IMR-90 (cell line): ENCODE data around the gene CD276. TPM values are rescaled to one million over a fixed set of nuclear protein-coding genes. Genes with fewer than 3 reads are reported as not detected.

Experiments
- ATAC-seq: fragments of 200-7000 bp; cut with Tn5 transposase; 2 replicates; pipeline ENCODE4 v1.9.1; 2020; ENCODE audit warnings: low read depth, mild to moderate bottlenecking, moderate library complexity
- BruUV-seq: library from RNA; stranded (reverse); fragments of 400-500 nt; replicated peaks from 2 replicates; lab custom pipeline; 2021; lab: Mats Ljungman, UMichigan
- CTCF ChIA-PET: fragments of 300-600 bp; formaldehyde crosslinking; extraction: SDS; loops from one replicate; lab custom pipeline; 2021; ENCODE audit warnings: antibody characterized with exemption; lab: Yijun Ruan, JAX
- POLR2A ChIA-PET: fragments of 300-600 bp; sonication (Branson Sonifier 250); formaldehyde crosslinking; loops from one replicate; lab custom pipeline; 2022; ENCODE audit warnings: antibody characterized with exemption; ENCODE audit not compliant: unreplicated experiment; lab: Charles Lee
- DNase-seq: peaks from one replicate; pipeline ENCODE4 v3.0.0; 2013
- H2AFZ ChIP-seq: replicated peaks from 2 replicates; pipeline ENCODE3; 2013; ENCODE audit warnings: low read length, mild to moderate bottlenecking; ENCODE audit not compliant: poor library complexity
- H2AK5ac ChIP-seq: 2 replicates; pipeline ENCODE4 v1.6.1; 2013; ENCODE audit warnings: low read depth, low read length, inconsistent platforms
- H2AK9ac ChIP-seq: replicated peaks from 2 replicates; pipeline ENCODE3; 2013; ENCODE audit warnings: mild to moderate bottlenecking, low read depth, low read length, moderate library complexity; ENCODE audit not compliant: poor library complexity
- H2BK120ac ChIP-seq: 2 replicates; pipeline ENCODE4 v1.6.1; 2013; ENCODE audit warnings: low read depth, low read length, inconsistent platforms
- H2BK15ac ChIP-seq: 3 replicates; pipeline ENCODE4 v1.6.1; 2013; ENCODE audit warnings: low read depth, low read length, inconsistent platforms
- H2BK20ac ChIP-seq: 2 replicates; pipeline ENCODE4 v1.6.1; 2013; ENCODE audit warnings: low read depth, mild to moderate bottlenecking, inconsistent platforms, low read length, moderate library complexity
- H2BK5ac ChIP-seq: 2 replicates; pipeline ENCODE4 v1.6.1; 2013; ENCODE audit warnings: mild to moderate bottlenecking, low read depth, low read length, inconsistent platforms; ENCODE audit not compliant: poor library complexity, severe bottlenecking
- H3K14ac ChIP-seq: replicated peaks from 2 replicates; pipeline ENCODE4 v1.6.1; 2013; ENCODE audit warnings: low read depth, low read length, inconsistent platforms
- H3K18ac ChIP-seq: 2 replicates; pipeline ENCODE4 v1.6.1; 2013; ENCODE audit warnings: low read depth, low read length, control low read depth
- H3K23ac ChIP-seq: 2 replicates; pipeline ENCODE4 v1.6.1; 2013; ENCODE audit warnings: low read depth, low read length, inconsistent platforms
- H3K27ac ChIP-seq: 2 replicates; pipeline ENCODE4 v1.5.1; 2013; ENCODE audit warnings: mild to moderate bottlenecking, control low read depth, low read length; ENCODE audit not compliant: insufficient read depth
- H3K27me3 ChIP-seq: 2 replicates; pipeline ENCODE4 v1.6.1; 2013; ENCODE audit warnings: low read length; ENCODE audit not compliant: control insufficient read depth, insufficient read depth
- H3K36me3 ChIP-seq: 2 replicates; pipeline ENCODE4 v1.6.1; 2013; ENCODE audit warnings: low read length, mixed read lengths; ENCODE audit not compliant: control insufficient read depth, insufficient read depth
- H3K4ac ChIP-seq: 2 replicates; pipeline ENCODE4 v1.6.1; 2013; ENCODE audit warnings: low read depth, low read length, inconsistent platforms
- H3K4me1 ChIP-seq: 2 replicates; pipeline ENCODE4 v1.6.1; 2013; ENCODE audit warnings: low read length, mixed read lengths; ENCODE audit not compliant: control insufficient read depth, insufficient read depth
- H3K4me2 ChIP-seq: 2 replicates; pipeline ENCODE4 v1.6.1; 2013; ENCODE audit warnings: low read depth, mild to moderate bottlenecking, control low read depth, low read length, moderate library complexity
- H3K4me3 ChIP-seq: 2 replicates; pipeline ENCODE4 v1.5.1; 2013; ENCODE audit warnings: low read depth, mild to moderate bottlenecking, control low read depth, low read length, moderate library complexity; ENCODE audit not compliant: insufficient read depth
- H3K56ac ChIP-seq: 2 replicates; pipeline ENCODE4 v1.6.1; 2013; ENCODE audit warnings: low read length, inconsistent platforms; ENCODE audit not compliant: insufficient read depth; ENCODE audit errors: extremely low read depth
- H3K79me1 ChIP-seq, 2 experiments: 2 replicates each; pipeline ENCODE4 v1.6.1; 2013; ENCODE audit warnings: low read length in 2 of 2, inconsistent platforms in 1 of 2, low read depth in 1 of 2
- H3K9ac ChIP-seq: 2 replicates; pipeline ENCODE4 v1.6.1; 2013; ENCODE audit warnings: low read depth, low read length, control low read depth
- H3K9me1 ChIP-seq: 2 replicates; pipeline ENCODE4 v1.6.1; 2013; ENCODE audit warnings: low read length, inconsistent platforms; ENCODE audit not compliant: insufficient read depth
- H3K9me3 ChIP-seq: 2 replicates; pipeline ENCODE4 v1.6.1; 2013; ENCODE audit warnings: low read length; ENCODE audit not compliant: control insufficient read depth, insufficient read depth
- H4K20me1 ChIP-seq: 2 replicates; pipeline ENCODE4 v1.6.1; 2013; ENCODE audit warnings: low read length, inconsistent platforms; ENCODE audit not compliant: insufficient read depth
- H4K5ac ChIP-seq: 2 replicates; pipeline ENCODE4 v1.6.1; 2013; ENCODE audit warnings: mild to moderate bottlenecking, low read depth, low read length, control low read depth
- H4K8ac ChIP-seq, 2 experiments: 2 replicates each; pipeline ENCODE4 v1.6.1; 2013; ENCODE audit warnings: low read depth in 2 of 2, low read length in 2 of 2, control low read depth in 1 of 2, inconsistent platforms in 1 of 2
- H4K91ac ChIP-seq: 2 replicates; pipeline ENCODE4 v1.6.1; 2013; ENCODE audit warnings: low read depth, low read length, inconsistent platforms; ENCODE audit not compliant: insufficient read depth
- BHLHE40 ChIP-seq: fragments of 150-350 bp; IDR thresholded peaks from 2 replicates; pipeline ENCODE4 v1.6.1; 2016; ENCODE audit warnings: mild to moderate bottlenecking, low read depth, low read length
- CEBPB ChIP-seq: IDR thresholded peaks from 2 replicates; pipeline ENCODE4 v1.6.1; 2012; ENCODE audit warnings: low read depth, low read length, improper control_type of control experiment
- CHD1 ChIP-seq: IDR thresholded peaks from 2 replicates; pipeline ENCODE4 v1.6.1; 2012; ENCODE audit warnings: low read depth, low read length, improper control_type of control experiment
- FOS ChIP-seq: fragments of 150-350 bp; IDR thresholded peaks from 2 replicates; pipeline ENCODE4 v1.6.1; 2016; ENCODE audit warnings: low read depth, low read length
- MAFK ChIP-seq: IDR thresholded peaks from 2 replicates; pipeline ENCODE4 v1.6.1; 2012; ENCODE audit warnings: low read depth, low read length, improper control_type of control experiment
- MAZ ChIP-seq: IDR thresholded peaks from 2 replicates; pipeline ENCODE4 v1.6.1; 2012; ENCODE audit warnings: low read depth, mild to moderate bottlenecking, low read length, improper control_type of control experiment, moderate library complexity, borderline replicate concordance
- MXI1 ChIP-seq: IDR thresholded peaks from 2 replicates; pipeline ENCODE4 v1.6.1; 2012; ENCODE audit warnings: low read depth, mild to moderate bottlenecking, low read length, moderate library complexity, borderline replicate concordance
- NFE2L2 ChIP-seq: fragments of 150-350 bp; IDR thresholded peaks from 2 replicates; pipeline ENCODE4 v1.6.1; 2016; ENCODE audit warnings: low read depth, mild to moderate bottlenecking, low read length
- POLR2A ChIP-seq: IDR thresholded peaks from 2 replicates; pipeline ENCODE4 v1.6.1; 2012; ENCODE audit warnings: mild to moderate bottlenecking, low read depth, low read length
- RAD21 ChIP-seq: IDR thresholded peaks from 2 replicates; pipeline ENCODE4 v1.6.1; 2012; ENCODE audit warnings: low read length, improper control_type of control experiment
- RCOR1 ChIP-seq: IDR thresholded peaks from 2 replicates; pipeline ENCODE4 v1.6.1; 2012; ENCODE audit warnings: mild to moderate bottlenecking, low read length, improper control_type of control experiment; ENCODE audit not compliant: insufficient replicate concordance
- RFX5 ChIP-seq: IDR thresholded peaks from 2 replicates; pipeline ENCODE4 v1.8.0; 2012; ENCODE audit warnings: low read depth, mild to moderate bottlenecking, low read length, moderate library complexity
- SMC3 ChIP-seq: fragments of 150-350 bp; IDR thresholded peaks from 2 replicates; pipeline ENCODE4 v1.6.1; 2016; ENCODE audit warnings: low read depth, mild to moderate bottlenecking, antibody characterized with exemption, low read length, moderate library complexity
- USF2 ChIP-seq: fragments of 150-350 bp; IDR thresholded peaks from 2 replicates; pipeline ENCODE4 v1.6.1; 2017; ENCODE audit warnings: mild to moderate bottlenecking, antibody characterized with exemption, low read length, low read depth
- WGBS, 2 experiments: methylation state at CpG; one replicate each; pipeline versions ENCODE4 v1.1.5 to v1.1.7; 2013; ENCODE audit warnings: missing lambda C conversion rate in 2 of 2; ENCODE audit not compliant: insufficient read length in 1 of 2; ENCODE audit errors: extremely low coverage in 2 of 2; 5-methylcytosine and 5-hydroxymethylcytosine counted together
- dilution Hi-C: fragments of 300-500 bp; cut with HindIII; formaldehyde crosslinking; loops from one replicate; pipeline ENCODE4 v1.14.3; 2018; ENCODE audit warnings: low sequenced_read_pairs; ENCODE audit not compliant: unreplicated experiment
- in situ Hi-C: fragments of 300-500 bp; cut with MboI; formaldehyde crosslinking; loops from 3 replicates; pipeline ENCODE4 v1.14.3; 2019; ENCODE audit warnings: low sequenced_read_pairs, inconsistent platforms, mixed read lengths
- intact Hi-C: fragments of 100-400 bp; cut with micrococcal nuclease; formaldehyde crosslinking; loops from 2 replicates; pipeline ENCODE4 v1.10.0; 2022
- polyA plus RNA-seq, 3 experiments: library from polyadenylated mRNA; depleted of rRNA; stranded (reverse); fragments of >200 nt; gene quantifications; 2 replicates each; pipeline ENCODE4 v1.2.3, GENCODE V29; 2012; ENCODE audit warnings: low replicate concordance in 1 of 3
- total RNA-seq: library from RNA; depleted of rRNA; stranded (reverse); fragments of >200 nt; gene quantifications from 2 replicates; pipeline ENCODE4 v1.2.3, GENCODE V29; 2012
- TF ChIP-seq, protein P1 (sequence below): conservative IDR thresholded peaks from 2 replicates; pipeline ENCODE4 v1.5.1; 2012; ENCODE audit warnings: mild to moderate bottlenecking, low read depth, low read length, improper control_type of control experiment
- TF ChIP-seq, protein P2 (sequence below): fragments of 150-350 bp; IDR thresholded peaks from 2 replicates; pipeline ENCODE4 v1.6.1; 2016; ENCODE audit warnings: low read depth, mild to moderate bottlenecking, low read length, moderate library complexity, borderline replicate concordance

CD276 gene
- total and polyA plus RNA-seq, 2 of the 4 experiments (the other 2 are of a cell fraction), result 30.8 to 149 TPM

DNA sequence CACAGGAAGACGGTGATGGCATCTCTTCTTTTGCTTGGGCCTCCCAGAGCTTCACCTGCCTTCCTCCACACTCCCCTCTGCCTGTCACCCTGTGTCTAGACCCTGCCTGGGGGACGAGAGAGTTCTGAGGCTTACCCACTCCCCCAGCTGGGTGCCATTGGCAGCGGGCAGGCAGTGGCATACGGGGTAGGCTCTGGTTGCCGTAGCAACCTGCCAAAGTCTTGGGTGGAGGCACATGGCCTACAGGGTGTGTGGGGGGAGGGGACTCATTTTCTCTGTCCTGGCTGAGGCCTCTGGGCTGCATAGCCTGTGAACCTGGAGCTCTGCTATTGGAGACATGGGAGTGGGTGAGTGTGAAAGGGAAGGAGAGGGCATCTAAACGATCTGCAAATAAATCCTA lies 64.5 kb downstream of the CD276 start:
- no peak for TF ChIP-seq POLR2A
- no peak for TF ChIP-seq RCOR1
- no peak for TF ChIP-seq RFX5
- no peak for TF ChIP-seq MAFK
- no peak for TF ChIP-seq CEBPB
- no peak for TF ChIP-seq FOS
- TF ChIP-seq MAZ, result no peak
- no peak for TF ChIP-seq NFE2L2
- no peak for TF ChIP-seq USF2
- TF ChIP-seq CHD1, result no peak
- TF ChIP-seq MXI1, result no peak
- TF ChIP-seq, protein P1, sequence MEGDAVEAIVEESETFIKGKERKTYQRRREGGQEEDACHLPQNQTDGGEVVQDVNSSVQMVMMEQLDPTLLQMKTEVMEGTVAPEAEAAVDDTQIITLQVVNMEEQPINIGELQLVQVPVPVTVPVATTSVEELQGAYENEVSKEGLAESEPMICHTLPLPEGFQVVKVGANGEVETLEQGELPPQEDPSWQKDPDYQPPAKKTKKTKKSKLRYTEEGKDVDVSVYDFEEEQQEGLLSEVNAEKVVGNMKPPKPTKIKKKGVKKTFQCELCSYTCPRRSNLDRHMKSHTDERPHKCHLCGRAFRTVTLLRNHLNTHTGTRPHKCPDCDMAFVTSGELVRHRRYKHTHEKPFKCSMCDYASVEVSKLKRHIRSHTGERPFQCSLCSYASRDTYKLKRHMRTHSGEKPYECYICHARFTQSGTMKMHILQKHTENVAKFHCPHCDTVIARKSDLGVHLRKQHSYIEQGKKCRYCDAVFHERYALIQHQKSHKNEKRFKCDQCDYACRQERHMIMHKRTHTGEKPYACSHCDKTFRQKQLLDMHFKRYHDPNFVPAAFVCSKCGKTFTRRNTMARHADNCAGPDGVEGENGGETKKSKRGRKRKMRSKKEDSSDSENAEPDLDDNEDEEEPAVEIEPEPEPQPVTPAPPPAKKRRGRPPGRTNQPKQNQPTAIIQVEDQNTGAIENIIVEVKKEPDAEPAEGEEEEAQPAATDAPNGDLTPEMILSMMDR, result no peak
- TF ChIP-seq RAD21, result no peak
- TF ChIP-seq SMC3, result no peak
- TF ChIP-seq, protein P2, sequence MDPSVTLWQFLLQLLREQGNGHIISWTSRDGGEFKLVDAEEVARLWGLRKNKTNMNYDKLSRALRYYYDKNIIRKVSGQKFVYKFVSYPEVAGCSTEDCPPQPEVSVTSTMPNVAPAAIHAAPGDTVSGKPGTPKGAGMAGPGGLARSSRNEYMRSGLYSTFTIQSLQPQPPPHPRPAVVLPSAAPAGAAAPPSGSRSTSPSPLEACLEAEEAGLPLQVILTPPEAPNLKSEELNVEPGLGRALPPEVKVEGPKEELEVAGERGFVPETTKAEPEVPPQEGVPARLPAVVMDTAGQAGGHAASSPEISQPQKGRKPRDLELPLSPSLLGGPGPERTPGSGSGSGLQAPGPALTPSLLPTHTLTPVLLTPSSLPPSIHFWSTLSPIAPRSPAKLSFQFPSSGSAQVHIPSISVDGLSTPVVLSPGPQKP, result no peak
- TF ChIP-seq BHLHE40, result no peak
- ATAC-seq (no peak), DNase-seq (no peak)
- dilution Hi-C loops (no loop called here), intact Hi-C loops (no loop called here), in situ Hi-C loops (no loop called here)
- no peak overlapping the region for H3K56ac ChIP-seq
- ChIA-PET POLR2A (no interaction called here), CTCF (no interaction called here)
- no peak overlapping the region for H2AFZ ChIP-seq
- no peak overlapping the region for H4K91ac ChIP-seq
- H2BK15ac ChIP-seq, result no peak overlapping the region
- H2BK20ac ChIP-seq, result no peak overlapping the region
- H4K8ac ChIP-seq, result no peak overlapping the region
- H3K36me3 ChIP-seq, result no peaks in the 10 kb centered on the region
- no peaks in the 10 kb centered on the region for H3K79me1 ChIP-seq
- H3K9me3 ChIP-seq, result no peaks in the 10 kb centered on the region
- peaks cover under 1% of the 10 kb centered on the region; the same call in 1 of the 2 replicates for H3K9me1 ChIP-seq
- H3K4me1 ChIP-seq, result no peaks in the 10 kb centered on the region
- H3K27ac ChIP-seq, result no peak overlapping the region
- H4K20me1 ChIP-seq, result no peaks in the 10 kb centered on the region; the same call in none of the 2 replicates
- H2AK5ac ChIP-seq, result no peak overlapping the region
- H3K4me2 ChIP-seq, result no peak overlapping the region
- H2AK9ac ChIP-seq, result no peak overlapping the region
- BruUV-seq, result no TSS peak
- no peak overlapping the region for H2BK5ac ChIP-seq
- H3K23ac ChIP-seq, result no peak overlapping the region
- no peak overlapping the region for H3K4ac ChIP-seq
- no peak overlapping the region for H3K14ac ChIP-seq
- no CpG with 5 or more reads among the region's 6 CpGs for WGBS, 2 experiments
- peaks cover 81% of the 10 kb centered on the region for H3K27me3 ChIP-seq
- no peak overlapping the region for H3K4me3 ChIP-seq
- no peak overlapping the region for H4K5ac ChIP-seq
- no peak overlapping the region for H3K9ac ChIP-seq
- H3K18ac ChIP-seq, result no peak overlapping the region
- H2BK120ac ChIP-seq, result no peak overlapping the region
